ENCODE data around the gene SLC38A6.

DNA sequence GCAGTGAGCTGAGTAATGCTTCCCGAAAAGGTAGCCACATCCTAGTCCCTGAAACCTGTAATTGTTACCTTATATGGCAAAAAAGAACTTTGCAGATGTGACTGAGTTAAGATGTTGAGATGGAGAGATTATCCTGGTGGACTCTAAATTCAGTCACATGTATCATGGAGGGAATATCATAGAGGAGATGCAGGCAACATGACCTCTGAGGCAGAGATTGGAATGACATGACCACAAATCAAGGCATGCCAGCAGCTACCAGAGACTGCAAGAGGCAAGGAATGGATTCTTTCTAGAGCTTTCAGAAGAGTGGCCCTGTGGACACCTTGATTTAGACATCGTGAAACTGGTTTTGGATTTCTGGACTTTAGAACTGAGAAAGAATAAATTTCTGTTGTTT lies 18.5 kb downstream of the SLC38A6 start:
- TF ChIP-seq, protein P1, sequence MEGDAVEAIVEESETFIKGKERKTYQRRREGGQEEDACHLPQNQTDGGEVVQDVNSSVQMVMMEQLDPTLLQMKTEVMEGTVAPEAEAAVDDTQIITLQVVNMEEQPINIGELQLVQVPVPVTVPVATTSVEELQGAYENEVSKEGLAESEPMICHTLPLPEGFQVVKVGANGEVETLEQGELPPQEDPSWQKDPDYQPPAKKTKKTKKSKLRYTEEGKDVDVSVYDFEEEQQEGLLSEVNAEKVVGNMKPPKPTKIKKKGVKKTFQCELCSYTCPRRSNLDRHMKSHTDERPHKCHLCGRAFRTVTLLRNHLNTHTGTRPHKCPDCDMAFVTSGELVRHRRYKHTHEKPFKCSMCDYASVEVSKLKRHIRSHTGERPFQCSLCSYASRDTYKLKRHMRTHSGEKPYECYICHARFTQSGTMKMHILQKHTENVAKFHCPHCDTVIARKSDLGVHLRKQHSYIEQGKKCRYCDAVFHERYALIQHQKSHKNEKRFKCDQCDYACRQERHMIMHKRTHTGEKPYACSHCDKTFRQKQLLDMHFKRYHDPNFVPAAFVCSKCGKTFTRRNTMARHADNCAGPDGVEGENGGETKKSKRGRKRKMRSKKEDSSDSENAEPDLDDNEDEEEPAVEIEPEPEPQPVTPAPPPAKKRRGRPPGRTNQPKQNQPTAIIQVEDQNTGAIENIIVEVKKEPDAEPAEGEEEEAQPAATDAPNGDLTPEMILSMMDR (IDR thresholded peaks at IDR 0.05), result no peak
- TF ChIP-seq EZH2phosphoT487 (IDR thresholded peaks at IDR 0.05) (no peak), EZH2 (IDR thresholded peaks at IDR 0.05) (no peak)
